Measurements from ENCODE around the gene GPR39.

DNA sequence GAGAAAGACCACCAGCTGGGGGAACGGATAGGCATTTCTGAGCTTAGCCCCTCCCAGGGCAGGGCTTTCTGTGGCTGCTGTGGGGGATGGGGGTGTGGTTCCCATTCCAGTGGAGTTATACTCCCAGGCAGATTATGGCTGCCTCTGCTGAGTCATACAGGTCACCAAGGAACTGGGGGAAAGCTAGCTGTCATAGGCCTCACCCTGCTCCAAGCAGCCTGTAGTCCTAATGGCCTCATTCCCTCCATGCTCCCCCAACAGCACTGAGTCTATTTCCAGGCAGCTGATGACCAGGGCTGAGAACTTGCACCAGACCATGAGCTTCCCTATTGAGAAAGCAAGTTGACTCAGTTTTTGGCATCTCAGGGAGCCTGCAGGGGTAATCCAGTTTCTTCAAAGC is 87.1 kb downstream of the GPR39 start:
- TF ChIP-seq, protein P1, sequence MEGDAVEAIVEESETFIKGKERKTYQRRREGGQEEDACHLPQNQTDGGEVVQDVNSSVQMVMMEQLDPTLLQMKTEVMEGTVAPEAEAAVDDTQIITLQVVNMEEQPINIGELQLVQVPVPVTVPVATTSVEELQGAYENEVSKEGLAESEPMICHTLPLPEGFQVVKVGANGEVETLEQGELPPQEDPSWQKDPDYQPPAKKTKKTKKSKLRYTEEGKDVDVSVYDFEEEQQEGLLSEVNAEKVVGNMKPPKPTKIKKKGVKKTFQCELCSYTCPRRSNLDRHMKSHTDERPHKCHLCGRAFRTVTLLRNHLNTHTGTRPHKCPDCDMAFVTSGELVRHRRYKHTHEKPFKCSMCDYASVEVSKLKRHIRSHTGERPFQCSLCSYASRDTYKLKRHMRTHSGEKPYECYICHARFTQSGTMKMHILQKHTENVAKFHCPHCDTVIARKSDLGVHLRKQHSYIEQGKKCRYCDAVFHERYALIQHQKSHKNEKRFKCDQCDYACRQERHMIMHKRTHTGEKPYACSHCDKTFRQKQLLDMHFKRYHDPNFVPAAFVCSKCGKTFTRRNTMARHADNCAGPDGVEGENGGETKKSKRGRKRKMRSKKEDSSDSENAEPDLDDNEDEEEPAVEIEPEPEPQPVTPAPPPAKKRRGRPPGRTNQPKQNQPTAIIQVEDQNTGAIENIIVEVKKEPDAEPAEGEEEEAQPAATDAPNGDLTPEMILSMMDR (IDR thresholded peaks at IDR 0.05) = no peak
- TF ChIP-seq POLR2A (IDR thresholded peaks at IDR 0.05) (no peak), POLR2AphosphoS5 (IDR thresholded peaks at IDR 0.05) (no peak)
